PC-9 (cell line): Measurements from ENCODE around the gene LRP8. TPM values are rescaled to one million over a fixed set of nuclear protein-coding genes. Genes with fewer than 3 reads are reported as not detected.

Experiments used
- BruUV-seq: library from RNA; stranded (reverse); fragments of 400-500 nt; replicated peaks from 2 replicates; lab custom pipeline; 2021; lab: Mats Ljungman, UMichigan
- CTCF ChIA-PET: fragments of 300-600 bp; sonication (Branson Sonifier 250); formaldehyde crosslinking; loops from one replicate; lab custom pipeline; 2022; ENCODE audit warnings: antibody characterized with exemption; lab: Charles Lee
- POLR2A ChIA-PET: fragments of 300-600 bp; sonication (Branson Sonifier 250); formaldehyde crosslinking; loops from one replicate; lab custom pipeline; 2022; ENCODE audit warnings: antibody characterized with exemption; ENCODE audit not compliant: unreplicated experiment; lab: Charles Lee
- DNase-seq, 2 experiments: peaks; one replicate each; pipeline versions ENCODE4 v3.0.0 to v3.0.0-alpha.2; 2015 to 2022; ENCODE audit warnings: mixed read lengths in 1 of 2
- H2AFZ ChIP-seq: fragments of 200-600 bp; sonication (generic); 2 replicates; pipeline ENCODE4 v1.8.1; 2017; ENCODE audit warnings: antibody characterized with exemption
- H3F3A ChIP-seq: fragments of 200-600 bp; sonication (generic); 2 replicates; pipeline ENCODE4 v1.8.1; 2017; ENCODE audit warnings: antibody characterized with exemption, mild to moderate bottlenecking, low read depth; ENCODE audit not compliant: insufficient read depth
- H3K27ac ChIP-seq: fragments of 200-600 bp; sonication (generic); 2 replicates; pipeline ENCODE4 v1.6.1; 2016; ENCODE audit warnings: mixed run types
- H3K27me3 ChIP-seq: fragments of 200-600 bp; sonication (generic); 2 replicates; pipeline ENCODE4 v1.6.1; 2016; ENCODE audit warnings: low read depth, mixed run types; ENCODE audit not compliant: insufficient read depth
- H3K36me3 ChIP-seq: fragments of 200-600 bp; sonication (generic); 2 replicates; pipeline ENCODE4 v1.6.1; 2016; ENCODE audit warnings: low read depth, mixed run types
- H3K4me1 ChIP-seq: fragments of 200-600 bp; sonication (generic); replicated peaks from 2 replicates; pipeline ENCODE4 v1.6.1; 2016; ENCODE audit warnings: mixed run types; ENCODE audit not compliant: insufficient read depth
- H3K4me2 ChIP-seq: fragments of 200-600 bp; sonication (generic); 2 replicates; pipeline ENCODE4 v1.6.1; 2017; ENCODE audit warnings: mixed run types
- H3K4me3 ChIP-seq: fragments of 200-600 bp; sonication (generic); 2 replicates; pipeline ENCODE4 v1.6.1; 2016; ENCODE audit warnings: mixed run types
- H3K79me2 ChIP-seq: fragments of 200-600 bp; sonication (generic); 2 replicates; pipeline ENCODE4 v1.6.1; 2017; ENCODE audit warnings: low read depth, mixed run types
- H3K9me2 ChIP-seq: fragments of 200-600 bp; sonication (generic); 2 replicates; pipeline ENCODE4 v1.8.1; 2017; ENCODE audit warnings: mild to moderate bottlenecking; ENCODE audit not compliant: insufficient read depth
- H3K9me3 ChIP-seq: fragments of 200-600 bp; sonication (generic); 2 replicates; pipeline ENCODE4 v1.8.1; 2016; ENCODE audit warnings: low read depth; ENCODE audit not compliant: insufficient read depth
- H4K20me1 ChIP-seq: fragments of 200-600 bp; sonication (generic); 2 replicates; pipeline ENCODE4 v1.8.1; 2017; ENCODE audit not compliant: insufficient read depth
- CTCF ChIP-seq: fragments of 200-600 bp; sonication (generic); conservative IDR thresholded peaks from 2 replicates; pipeline ENCODE4 v1.6.1; 2017; ENCODE audit warnings: mixed run types, antibody characterized with exemption, mild to moderate bottlenecking, moderate library complexity
- EZH2 ChIP-seq: fragments of 200-600 bp; sonication (generic); IDR thresholded peaks from 2 replicates; pipeline ENCODE4 v1.8.0; 2017; ENCODE audit warnings: antibody characterized with exemption, low read depth
- intact Hi-C: fragments of 100-400 bp; cut with micrococcal nuclease; formaldehyde crosslinking; loops from one replicate; pipeline ENCODE4 v1.10.0; 2022; ENCODE audit not compliant: unreplicated experiment
- total RNA-seq: library from RNA; stranded (reverse); gene quantifications from 2 replicates; pipeline ENCODE4 v1.2.3, GENCODE V29; 2021

LRP8 gene
- total RNA-seq, 1 experiment from 2014 or later: 85.3 TPM

DNA sequence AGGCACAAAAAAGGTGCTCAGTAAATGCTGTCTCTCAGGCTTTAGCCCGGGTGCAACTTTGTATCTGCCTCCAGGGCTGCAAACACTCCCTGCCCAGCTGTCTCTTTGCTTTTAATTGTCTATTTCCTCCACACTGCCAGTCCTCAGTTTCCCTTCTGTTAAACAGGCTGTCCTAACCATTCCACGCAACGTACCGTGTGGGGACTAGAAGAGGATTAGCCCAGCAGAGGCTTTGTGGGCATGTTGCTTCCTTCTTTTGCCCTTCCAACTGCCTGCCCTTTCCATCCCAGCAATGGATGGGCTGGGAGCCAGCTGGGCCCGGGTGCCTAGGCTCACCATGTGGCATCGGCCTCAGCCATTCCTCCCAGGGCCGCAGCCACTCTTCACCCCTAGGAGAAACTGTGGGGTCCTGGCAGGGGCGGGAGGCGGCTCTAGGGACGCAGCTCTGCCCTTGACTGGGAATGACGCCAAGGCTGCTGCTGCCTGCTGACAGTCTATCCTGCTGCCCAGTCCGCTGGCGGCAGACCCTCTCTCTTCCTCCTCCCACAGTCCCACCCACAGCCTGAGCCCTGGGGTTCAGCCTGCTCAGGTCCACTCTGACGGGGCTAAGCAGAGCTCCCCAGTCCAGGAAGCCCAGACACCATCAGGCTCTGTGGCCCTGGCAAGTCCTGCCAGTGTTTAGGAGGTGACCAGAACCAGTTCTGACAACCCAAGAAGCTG is 40.6 kb upstream of the LRP8 start:
- H3K4me2 ChIP-seq: no peak overlapping the region
- ChIA-PET CTCF (no interaction called here), POLR2A (no interaction called here)
- DNase-seq: no peak
- H3K9me2 ChIP-seq: no peaks in the 10 kb centered on the region
- H3K27me3 ChIP-seq: no peaks in the 10 kb centered on the region
- H3K36me3 ChIP-seq: no peaks in the 10 kb centered on the region
- no TSS peak for BruUV-seq
- intact Hi-C loops: no loop called here
- no peaks in the 10 kb centered on the region for H3F3A ChIP-seq
- H3K27ac ChIP-seq: no peak overlapping the region
- no peak overlapping the region for H3K4me3 ChIP-seq
- no peaks in the 10 kb centered on the region for H3K79me2 ChIP-seq
- H4K20me1 ChIP-seq: no peaks in the 10 kb centered on the region
- no peaks in the 10 kb centered on the region for H3K9me3 ChIP-seq
- no peaks in the 10 kb centered on the region for H3K4me1 ChIP-seq
- no peak overlapping the region for H2AFZ ChIP-seq
- TF ChIP-seq EZH2 (no peak), CTCF (no peak)

GRCh38 chr1:53367503-53368313 is 39.8 kb upstream of the LRP8 start:
- Histone ChIP-seq H3K4me3 (no peak overlapping the region), H4K20me1 (no peaks in the 10 kb centered on the region), H2AFZ (no peak overlapping the region), H3K4me1 (no peaks in the 10 kb centered on the region), H3K27me3 (no peaks in the 10 kb centered on the region), H3K9me2 (no peaks in the 10 kb centered on the region), H3K27ac (no peak overlapping the region), H3K9me3 (no peaks in the 10 kb centered on the region), H3F3A (no peaks in the 10 kb centered on the region), H3K79me2 (no peaks in the 10 kb centered on the region), H3K36me3 (no peaks in the 10 kb centered on the region), H3K4me2 (no peak overlapping the region)
- BruUV-seq: no TSS peak
- ChIA-PET CTCF (interaction anchor here (0.5 kb wide), 1 partner anchor 23 kb away, joined by 4 read pairs; no protein-coding TSS in a partner anchor), POLR2A (no interaction called here)
- DNase-seq: no peak
- intact Hi-C loops: no loop called here
- TF ChIP-seq CTCF: no peak
- no peak for TF ChIP-seq EZH2

DNA sequence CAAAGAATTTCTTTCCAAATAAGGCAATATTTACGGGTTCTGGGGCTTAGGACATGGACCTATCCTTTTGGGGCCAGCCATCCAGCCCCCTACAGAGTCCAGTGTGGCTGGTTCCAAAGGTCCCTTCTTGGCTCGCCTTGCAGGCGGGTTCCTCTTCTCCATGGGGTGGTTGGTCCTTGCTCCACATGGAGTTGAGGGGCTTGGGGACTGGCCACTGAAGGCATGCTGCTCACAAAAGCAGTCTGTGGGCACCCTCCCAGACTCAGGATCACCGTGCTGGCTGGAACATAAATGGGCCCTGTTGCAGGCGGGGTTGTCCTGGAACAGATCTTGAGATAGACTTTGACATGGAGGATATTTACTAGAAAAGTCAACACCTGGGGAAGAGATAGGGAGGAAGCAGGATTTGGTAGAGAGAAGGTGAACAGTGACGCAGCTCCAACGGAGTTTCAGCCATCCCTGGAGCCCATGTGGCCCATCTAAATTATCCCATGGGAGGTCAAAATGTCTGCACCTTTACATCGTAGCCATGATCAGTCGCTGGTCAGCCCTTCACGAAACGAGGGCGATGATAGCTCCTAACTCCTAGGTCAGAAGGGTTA is 39.1 kb upstream of the LRP8 start:
- POLR2A ChIA-PET: no interaction called here
- CTCF ChIA-PET: interaction anchor here (0.7 kb wide), 1 partner anchor 46 kb away, joined by 11 read pairs; no protein-coding TSS in a partner anchor
- TF ChIP-seq CTCF (no peak), EZH2 (no peak)
- Histone ChIP-seq H3K4me2 (no peak overlapping the region), H3K4me3 (no peak overlapping the region), H3K4me1 (no peaks in the 10 kb centered on the region), H3K9me3 (no peaks in the 10 kb centered on the region), H3K9me2 (no peaks in the 10 kb centered on the region), H3K27ac (no peak overlapping the region), H3K79me2 (no peaks in the 10 kb centered on the region), H2AFZ (no peak overlapping the region), H3F3A (no peaks in the 10 kb centered on the region), H4K20me1 (no peaks in the 10 kb centered on the region), H3K27me3 (no peaks in the 10 kb centered on the region), H3K36me3 (no peaks in the 10 kb centered on the region)
- no TSS peak for BruUV-seq
- DNase-seq: no peak
- intact Hi-C loops: no loop called here
